ENCODE measurements around the gene SUN2.
A peak's percentile ranks its signal among the peaks of the same experiment; 100 is the strongest.

SUN2 gene

GRCh38 chr22:38697425-38698089, 58.2 kb downstream of the SUN2 start:
- DNase-seq (ENCODE audit: low read depth) = peak; percentile 24

- DNase-seq (ENCODE audit: low read depth) = peak; percentile 53
These were observed 59.0 kb downstream of the SUN2 start for GRCh38 chr22:38696606-38697424.

- DNase-seq (ENCODE audit: low read depth) = no peak
These were observed 60.9 kb downstream of the SUN2 start for GRCh38 chr22:38694940-38695339.

GRCh38 chr22:38694049-38694448, 61.7 kb downstream of the SUN2 start:
- no peak for DNase-seq (ENCODE audit: low read depth)

- no peak for DNase-seq (ENCODE audit: low read depth)
These were observed 66.1 kb downstream of the SUN2 start for GRCh38 chr22:38689651-38690050.

GRCh38 chr22:38685761-38686160, 70.0 kb downstream of the SUN2 start:
- DNase-seq (ENCODE audit: low read depth) = no peak

GRCh38 chr22:38684895-38685294, 70.9 kb downstream of the SUN2 start:
- DNase-seq (ENCODE audit: low read depth) = no peak
